HG02870 (cell line): ENCODE measurements around the gene PPA1.
"Not testable (repeated sequence)": the region's sequence is repeated elsewhere in the genome, so short reads cannot be mapped to it uniquely, and the experiment has no call there.

ENCODE experiments used
- ATAC-seq: cut with Tn5 transposase; IDR thresholded peaks from one replicate; pipeline ENCODE4 v1.9.1; 2021; ENCODE audit warnings: mild to moderate bottlenecking, moderate library complexity; ENCODE audit not compliant: unreplicated experiment

PPA1 gene

GRCh38 chr10:70222340-70222794, 10.9 kb downstream of the PPA1 start:
- no peak for ATAC-seq

GRCh38 chr10:70221030-70221429, 12.2 kb downstream of the PPA1 start:
- no peak for ATAC-seq

- ATAC-seq = no peak
These were observed 20.4 kb downstream of the PPA1 start for GRCh38 chr10:70212879-70213278.

- no peak for ATAC-seq
These were observed 21.0 kb downstream of the PPA1 start for GRCh38 chr10:70212277-70212676.

- no peak for ATAC-seq
These were observed 26.5 kb downstream of the PPA1 start for GRCh38 chr10:70206762-70207161.

GRCh38 chr10:70201105-70201504, 32.1 kb downstream of the PPA1 start:
- ATAC-seq = no peak

GRCh38 chr10:70198696-70199466, 34.3 kb downstream of the PPA1 start:
- ATAC-seq = no peak

GRCh38 chr10:70197235-70197945, 35.8 kb downstream of the PPA1 start:
- ATAC-seq = no peak

- no peak for ATAC-seq
These were observed 39.8 kb downstream of the PPA1 start for GRCh38 chr10:70193391-70193844.

GRCh38 chr10:70192326-70192968, 40.8 kb downstream of the PPA1 start:
- no peak for ATAC-seq

GRCh38 chr10:70191972-70192305, 41.3 kb downstream of the PPA1 start:
- no peak for ATAC-seq

- ATAC-seq = no peak
These were observed 41.9 kb downstream of the PPA1 start for GRCh38 chr10:70191161-70191971.

GRCh38 chr10:70190581-70190980, 42.6 kb downstream of the PPA1 start:
- ATAC-seq = no peak

GRCh38 chr10:70190102-70190501, 43.1 kb downstream of the PPA1 start:
- ATAC-seq = no peak

- ATAC-seq = no peak
These were observed 44.5 kb downstream of the PPA1 start for GRCh38 chr10:70188768-70189167.

GRCh38 chr10:70186571-70186970, 46.7 kb downstream of the PPA1 start:
- no peak for ATAC-seq

- no peak for ATAC-seq
These were observed 47.1 kb downstream of the PPA1 start for GRCh38 chr10:70186090-70186489.

- no peak for ATAC-seq
These were observed 49.9 kb downstream of the PPA1 start for GRCh38 chr10:70183304-70183703.

GRCh38 chr10:70179209-70179608, 54.0 kb downstream of the PPA1 start:
- ATAC-seq = not testable (repeated sequence)

- ATAC-seq = no peak
These were observed 55.0 kb downstream of the PPA1 start for GRCh38 chr10:70178139-70178725.

- ATAC-seq = no peak
These were observed 56.8 kb downstream of the PPA1 start for GRCh38 chr10:70176441-70176840.
